Measurements from ENCODE around the gene C1QTNF6.
"Not testable (repeated sequence)": the region's sequence is repeated elsewhere in the genome, so short reads cannot be mapped to it uniquely, and the experiment has no call there.

C1QTNF6 gene

GRCh38 chr22:37175414-37176281, 12.4 kb downstream of the C1QTNF6 start:
- no peak for DNase-seq

- DNase-seq: no peak
Observed at GRCh38 chr22:37174964-37175363, 13.1 kb downstream of the C1QTNF6 start.

- DNase-seq: no peak
Observed at GRCh38 chr22:37173709-37174108, 14.3 kb downstream of the C1QTNF6 start.

GRCh38 chr22:37172266-37173245, 15.5 kb downstream of the C1QTNF6 start:
- no peak for DNase-seq

- no peak for DNase-seq
Observed at GRCh38 chr22:37171662-37172061, 16.4 kb downstream of the C1QTNF6 start.

- not testable (repeated sequence) for DNase-seq
Observed at GRCh38 chr22:37170689-37171405, 17.2 kb downstream of the C1QTNF6 start.

GRCh38 chr22:37169947-37170688, 17.9 kb downstream of the C1QTNF6 start:
- no peak for DNase-seq

- no peak for DNase-seq
Observed at GRCh38 chr22:37169406-37169805, 18.6 kb downstream of the C1QTNF6 start.

GRCh38 chr22:37167981-37168647, 19.9 kb downstream of the C1QTNF6 start:
- no peak for DNase-seq

- DNase-seq: no peak
Observed at GRCh38 chr22:37167176-37167980, 20.7 kb downstream of the C1QTNF6 start.

GRCh38 chr22:37166675-37167066, 21.4 kb downstream of the C1QTNF6 start:
- no peak for DNase-seq

- DNase-seq: no peak
Observed at GRCh38 chr22:37165940-37166674, 21.9 kb downstream of the C1QTNF6 start.

- no peak for DNase-seq
Observed at GRCh38 chr22:37165066-37165465, 23.0 kb downstream of the C1QTNF6 start.

- no peak for DNase-seq
Observed at GRCh38 chr22:37164505-37164887, 23.6 kb downstream of the C1QTNF6 start.

GRCh38 chr22:37163575-37164504, 24.2 kb downstream of the C1QTNF6 start:
- DNase-seq: no peak

- DNase-seq: no peak
Observed at GRCh38 chr22:37163096-37163489, 25.0 kb downstream of the C1QTNF6 start.

GRCh38 chr22:37162221-37163095, 25.6 kb downstream of the C1QTNF6 start:
- DNase-seq: no peak

- DNase-seq: no peak
Observed at GRCh38 chr22:37161443-37161842, 26.6 kb downstream of the C1QTNF6 start.
